Measurements from ENCODE around the gene RPS14.
"Not testable (repeated sequence)": the region's sequence is repeated elsewhere in the genome, so short reads cannot be mapped to it uniquely, and the experiment has no call there.

The RPS14 gene

DNA sequence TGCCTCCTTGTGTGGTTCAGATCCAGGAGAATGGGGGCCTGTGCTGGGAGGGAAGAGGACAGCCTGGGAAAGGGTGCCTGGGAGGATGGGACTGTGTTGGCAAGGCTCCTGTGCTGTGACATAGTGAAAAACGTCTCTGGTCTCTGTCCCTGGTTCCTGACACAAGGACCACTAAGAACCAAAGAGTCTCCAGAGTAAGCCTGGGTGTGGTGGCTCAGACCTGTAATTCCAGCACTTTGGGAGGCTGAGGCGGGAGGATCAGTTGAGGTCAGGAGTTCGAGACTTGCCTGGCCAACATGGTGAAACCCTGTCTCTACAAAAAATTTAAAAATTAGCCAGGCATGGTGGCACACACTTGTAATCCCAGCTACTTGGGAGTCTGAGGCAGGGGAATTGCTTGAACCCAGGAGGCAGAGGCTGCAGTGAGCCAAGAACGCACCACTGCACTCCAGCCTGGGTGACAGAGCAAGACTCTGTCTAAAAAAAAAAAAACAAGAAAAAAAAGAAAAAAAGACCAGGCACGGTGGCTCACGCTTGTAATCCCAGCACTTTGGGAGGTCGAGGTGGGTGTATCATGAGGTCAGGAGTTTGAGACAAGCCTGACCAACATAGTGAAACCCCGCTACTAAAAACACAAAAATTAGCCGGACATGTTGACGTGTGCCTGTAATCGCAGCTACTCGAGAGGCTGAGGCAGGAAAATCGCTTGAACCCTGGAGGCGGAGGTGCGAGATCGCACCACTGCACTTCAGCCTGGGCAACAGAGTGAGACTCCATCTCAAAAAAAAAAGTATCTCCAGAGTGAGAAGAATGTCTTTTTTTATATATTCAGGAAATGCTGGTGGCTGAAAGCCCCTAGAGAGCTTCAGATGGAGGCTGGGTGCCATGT is 35.4 kb downstream of the RPS14 start:
- not testable (repeated sequence) for DNase-seq (ENCODE audit: low read depth in 1 of 2, low spot score in 1 of 2)

DNA sequence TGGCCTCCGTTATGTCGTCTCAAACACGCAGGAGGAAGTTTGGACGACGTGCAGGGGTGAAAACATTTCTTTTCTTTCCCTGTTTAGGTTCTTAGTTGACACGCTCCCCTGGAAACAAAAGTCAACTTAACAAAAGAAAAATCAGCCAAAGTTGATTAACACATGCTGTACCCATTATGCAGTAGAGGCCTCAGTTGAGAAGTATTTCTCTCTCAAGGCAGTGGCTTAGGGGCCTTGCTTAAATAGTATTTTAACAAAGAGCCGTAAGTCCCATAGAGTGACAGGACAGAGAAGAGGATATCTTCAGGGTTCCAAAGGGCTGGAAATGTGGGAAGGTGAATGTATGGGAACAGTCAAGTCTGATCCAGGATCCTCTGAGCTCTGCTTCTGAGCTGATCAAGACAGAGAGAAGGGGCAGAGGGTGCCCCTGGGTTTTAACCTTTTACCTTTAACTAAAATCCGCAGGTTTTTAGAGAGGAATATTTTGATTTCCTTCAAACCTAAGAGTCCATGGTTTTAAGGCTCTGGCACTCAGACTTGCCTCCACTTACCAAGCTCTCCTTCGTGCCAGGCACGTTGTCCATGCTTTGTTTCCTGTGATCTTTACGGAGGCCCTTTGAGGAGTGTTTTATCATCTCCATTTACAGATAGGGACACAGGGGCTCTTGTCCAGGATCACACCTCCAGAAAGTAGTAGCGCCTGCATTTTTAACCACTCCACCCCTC is 36.2 kb downstream of the RPS14 start:
- DNase-seq (ENCODE audit: low read depth in 1 of 2, low spot score in 1 of 2) = no peak

DNA sequence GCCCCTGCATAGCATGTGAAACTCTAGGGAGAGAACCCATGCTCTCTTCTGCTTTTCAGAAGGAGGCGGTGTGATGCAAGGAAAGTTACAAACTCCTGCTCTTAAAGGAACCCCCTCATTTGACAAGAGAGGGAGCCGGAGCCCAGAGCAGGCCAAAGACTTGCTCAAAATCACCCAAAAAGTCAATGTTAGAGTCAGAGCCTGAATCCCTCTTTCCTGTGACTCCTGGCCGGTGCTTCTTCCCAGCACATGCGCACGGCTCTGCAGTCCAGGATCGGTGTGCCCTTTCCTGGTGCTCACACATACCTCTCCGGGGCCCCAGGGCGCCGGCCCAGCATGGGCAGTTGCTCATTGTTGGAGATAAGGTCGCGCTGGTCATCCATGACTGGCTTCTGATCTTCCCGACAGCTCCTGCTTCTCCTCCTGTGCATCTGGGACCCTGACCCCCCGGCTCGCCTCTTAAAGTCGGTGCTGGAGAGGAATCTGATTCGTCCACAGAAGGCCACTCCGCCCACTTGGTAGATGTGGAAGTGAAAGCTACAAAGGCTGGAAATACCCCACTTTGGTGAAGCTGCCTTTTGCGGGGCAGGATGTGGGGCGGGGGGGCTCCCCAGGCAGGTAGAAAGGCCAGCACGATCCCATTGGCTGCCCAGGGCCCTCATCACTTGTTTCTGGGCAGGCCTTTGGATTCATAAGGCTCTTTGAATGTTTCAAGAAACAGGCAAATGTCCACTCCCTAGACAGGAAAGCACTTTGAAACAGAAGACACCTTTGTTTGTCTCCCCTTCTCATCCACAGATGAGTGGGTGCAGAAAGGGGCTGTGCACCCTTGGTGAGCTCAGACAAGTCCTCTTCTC is 37.0 kb downstream of the RPS14 start, which contains the start of gene CD74:
TSS of gene CD74 (minus strand) at position 592 of the 857 bp plus-strand sequence. CDS start at position 431, 161 bp downstream.
- peak; percentile 77 to 84 for DNase-seq (ENCODE audit: low read depth in 1 of 2, low spot score in 1 of 2)

DNA sequence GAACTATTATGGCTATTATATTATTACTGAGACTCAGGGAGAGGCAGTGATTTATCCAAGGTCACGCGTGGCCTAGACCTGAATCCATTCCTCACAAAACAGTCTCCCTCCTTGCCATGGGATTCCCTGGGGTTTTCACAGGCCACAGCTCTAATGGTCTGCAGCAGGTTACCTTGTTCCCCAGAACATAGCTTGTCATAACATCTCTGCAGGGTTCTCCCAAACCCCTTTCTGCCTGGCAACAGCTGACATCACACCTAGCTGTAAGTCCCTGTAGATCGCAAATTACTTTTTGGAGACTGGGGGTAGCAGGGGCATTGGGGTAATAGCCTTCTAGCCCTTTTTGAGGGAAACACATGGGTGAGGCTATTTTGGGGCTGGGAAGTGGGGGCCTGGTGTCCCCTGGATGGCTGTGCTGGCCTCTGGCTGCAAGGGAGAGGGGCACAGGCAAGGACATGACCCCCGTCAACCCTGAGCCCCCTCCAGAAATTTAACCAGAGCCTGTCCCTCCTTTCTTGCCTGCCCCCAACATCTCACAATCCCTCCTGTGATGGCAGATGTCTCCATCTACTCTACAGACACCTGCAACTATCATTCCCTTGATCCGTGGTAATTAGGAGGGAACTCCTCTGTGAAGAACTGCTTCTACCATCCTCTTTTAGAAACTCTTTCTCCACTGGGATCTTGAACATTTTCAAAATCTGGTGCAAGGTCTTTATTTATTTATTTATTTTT is 38.1 kb downstream of the RPS14 start:
- peak; percentile 26 to 30 for DNase-seq (ENCODE audit: low read depth in 1 of 2, low spot score in 1 of 2)

DNA sequence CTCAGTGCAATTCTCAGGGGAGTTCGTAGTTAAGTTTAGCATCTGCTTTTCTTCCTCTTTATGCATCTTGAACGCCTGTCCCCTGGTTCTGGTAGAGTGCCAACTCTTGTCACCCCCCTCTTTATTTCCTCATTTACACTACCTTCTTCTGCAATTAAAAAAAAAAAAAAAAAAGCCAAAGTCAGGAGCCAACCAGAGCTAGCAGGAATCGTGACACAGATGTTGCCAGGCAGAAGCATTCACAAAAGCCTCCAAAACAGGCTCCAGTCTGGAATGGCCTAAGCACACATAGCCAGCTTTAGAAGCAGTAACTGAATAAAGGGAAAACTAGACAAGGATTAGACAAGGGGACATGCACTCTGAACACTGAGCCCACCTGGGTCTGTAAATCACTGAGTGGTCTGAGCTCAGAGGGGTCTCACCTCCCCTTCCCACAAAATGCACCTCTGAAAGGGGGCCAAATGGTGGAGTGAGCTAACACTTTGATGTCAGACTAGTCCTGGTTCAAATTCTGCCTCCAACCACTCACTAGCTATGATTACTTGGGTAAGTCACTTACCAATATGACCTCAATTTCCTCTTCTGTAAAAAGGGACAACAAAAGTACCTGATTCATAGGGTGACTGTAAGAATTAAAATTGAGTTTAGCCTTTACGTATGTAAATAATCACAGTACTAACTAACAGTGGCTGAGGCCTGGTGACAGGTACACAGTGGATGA is 38.9 kb downstream of the RPS14 start:
- no peak for DNase-seq (ENCODE audit: low read depth in 1 of 2, low spot score in 1 of 2)

DNA sequence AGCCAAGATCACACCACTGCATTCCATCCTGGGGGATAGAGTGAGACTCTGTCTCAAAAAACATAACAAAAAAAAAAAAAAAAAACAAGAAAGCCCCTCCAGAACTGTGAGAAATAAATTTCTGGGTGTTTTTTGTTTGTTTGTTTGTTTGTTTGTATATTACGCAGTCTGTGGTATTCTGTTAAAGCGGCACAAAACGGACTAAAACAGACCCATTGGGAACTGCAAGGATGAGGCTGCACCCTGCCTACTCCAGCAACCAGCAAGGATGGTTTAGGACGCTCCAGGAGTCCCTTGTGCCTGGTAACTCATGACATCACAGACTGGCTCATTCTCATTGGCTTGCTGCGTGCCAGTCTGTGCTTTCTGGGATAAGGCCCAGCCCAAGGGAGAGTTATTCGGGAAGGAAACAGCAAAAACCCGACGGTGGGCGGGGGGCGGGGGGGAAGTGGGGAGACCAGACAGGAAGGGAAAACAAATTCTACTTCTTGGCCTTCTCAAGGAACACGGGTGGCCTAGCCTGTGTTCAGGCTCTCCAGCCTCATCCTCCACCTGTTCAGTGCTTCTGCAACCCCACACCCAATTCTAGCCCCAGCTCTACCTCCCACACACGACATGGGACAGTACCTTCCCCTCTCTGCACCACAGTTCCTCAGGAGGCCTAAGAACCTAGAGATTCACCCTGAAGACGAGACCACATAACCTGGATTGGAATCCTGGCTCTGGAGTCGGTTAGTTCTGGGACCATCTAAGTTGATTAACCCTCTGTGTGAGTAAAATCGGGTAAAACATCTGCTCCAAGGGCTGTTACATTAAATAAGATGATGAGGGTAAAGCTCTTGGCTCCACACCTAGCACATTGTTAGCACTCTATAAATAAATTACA is 39.7 kb downstream of the RPS14 start:
- no peak for DNase-seq (ENCODE audit: low read depth in 1 of 2, low spot score in 1 of 2)

DNA sequence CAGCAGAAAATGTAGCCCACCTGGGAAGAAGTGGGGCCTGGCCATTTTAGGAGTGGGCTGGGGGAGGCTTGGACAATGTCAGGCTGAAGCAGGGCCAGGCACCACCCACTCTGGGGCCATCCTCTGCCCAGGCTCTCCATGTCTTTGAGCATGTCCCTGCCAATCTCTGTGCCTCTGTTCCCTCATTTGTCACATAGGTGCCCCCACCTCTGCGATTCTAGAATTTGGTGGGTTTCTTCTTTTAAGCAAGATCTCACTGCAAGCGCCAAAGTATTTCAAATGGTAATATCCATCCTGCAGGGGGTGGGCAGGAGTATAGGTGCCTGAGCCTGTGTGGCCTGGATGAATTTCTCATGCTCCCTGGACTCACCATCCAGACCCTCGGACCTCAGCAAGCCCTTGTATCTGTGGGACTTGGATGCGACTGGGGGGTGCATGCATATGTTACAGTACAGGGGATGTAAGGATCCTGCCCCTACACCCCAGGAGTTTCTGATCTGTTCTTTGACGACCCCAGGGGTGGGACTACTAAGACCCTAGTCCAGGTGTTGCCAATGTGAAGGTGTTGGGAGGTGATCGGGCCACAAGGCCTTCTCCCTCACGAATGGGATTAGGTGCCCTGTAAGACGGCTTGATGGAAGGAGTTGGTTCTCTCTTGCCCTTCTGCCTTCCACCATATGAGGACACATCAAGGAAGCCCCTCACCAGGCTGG is 41.2 kb downstream of the RPS14 start:
- DNase-seq (ENCODE audit: low read depth in 1 of 2, low spot score in 1 of 2) = no peak

DNA sequence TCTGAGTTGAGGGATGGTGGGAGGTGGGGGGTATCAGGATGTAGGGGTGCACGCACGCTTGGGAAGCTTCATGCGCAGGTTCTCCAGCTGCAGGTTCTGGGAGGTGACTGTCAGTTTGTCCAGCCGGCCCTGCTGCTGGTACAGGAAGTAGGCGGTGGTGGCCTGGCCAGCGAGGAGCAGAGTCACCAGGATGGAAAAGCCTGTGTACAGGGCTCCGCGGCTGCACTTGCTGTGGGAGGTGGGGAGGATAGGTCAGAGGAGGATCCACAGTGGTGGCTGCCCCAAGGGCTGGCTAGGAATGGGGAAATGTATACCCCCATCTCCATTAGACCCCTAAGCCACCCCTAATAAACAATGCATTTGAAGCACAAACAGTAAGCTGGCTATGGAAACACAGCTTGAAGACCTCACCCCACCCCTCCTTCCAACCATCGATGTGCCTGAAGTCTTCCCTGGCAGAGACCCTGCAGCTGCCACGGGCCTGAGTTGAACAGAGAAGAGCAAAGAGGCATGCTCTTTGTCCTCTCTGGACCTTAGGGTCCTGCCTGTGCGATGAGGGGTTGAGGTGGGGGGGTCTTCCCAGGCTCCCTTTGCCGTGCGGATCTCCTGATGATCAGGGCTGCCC is 42.3 kb downstream of the RPS14 start:
- no peak for DNase-seq (ENCODE audit: low read depth in 1 of 2, low spot score in 1 of 2)

DNA sequence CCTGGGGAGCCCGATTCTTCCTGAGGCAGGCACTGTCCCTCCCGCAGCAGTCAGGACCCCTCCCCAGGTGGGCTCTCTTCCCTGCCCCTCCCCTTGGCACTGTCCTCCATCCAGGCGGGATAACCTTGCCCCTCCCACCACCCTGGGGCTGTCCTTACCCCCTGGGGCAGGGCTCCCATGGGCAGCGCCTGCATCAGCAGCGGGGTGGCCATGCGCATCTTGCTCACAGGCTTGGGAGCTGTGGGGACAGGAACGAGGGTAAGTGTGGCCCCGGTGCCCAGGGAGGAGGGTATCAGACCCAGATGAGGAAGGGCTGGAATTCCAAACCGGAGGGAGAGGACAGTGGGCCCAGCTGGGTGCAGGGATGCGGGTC is 42.8 kb downstream of the RPS14 start:
- DNase-seq (ENCODE audit: low read depth in 1 of 2, low spot score in 1 of 2) = no peak

DNA sequence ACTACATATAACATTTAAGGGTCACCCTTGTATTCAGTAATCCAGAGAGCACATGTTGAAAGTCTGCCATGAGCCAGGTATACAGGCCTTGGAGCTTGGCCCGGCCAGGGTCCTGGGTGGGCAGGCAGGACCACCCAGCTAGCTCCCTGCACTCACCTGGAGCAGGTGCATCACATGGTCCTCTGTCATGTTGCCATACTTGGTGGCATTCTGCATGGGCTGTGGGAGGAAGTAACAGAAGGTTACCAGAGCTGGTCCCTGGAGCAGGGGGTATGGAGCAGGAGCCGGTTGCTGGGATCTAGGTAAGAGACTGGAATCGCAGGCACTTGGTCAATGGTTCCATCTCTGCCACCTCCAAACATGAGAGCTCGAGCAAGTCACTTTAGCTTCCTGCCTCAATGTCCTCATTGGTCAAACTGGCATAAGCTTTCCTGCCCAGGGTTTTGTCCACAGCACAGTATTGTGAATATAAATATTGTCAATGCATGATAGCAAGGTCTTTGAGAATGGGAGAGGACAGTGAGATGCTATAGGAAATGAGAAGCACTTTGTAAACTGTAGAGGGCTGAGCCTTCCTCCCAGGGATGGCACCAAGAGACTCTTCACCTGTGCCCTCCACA is 43.3 kb downstream of the RPS14 start:
- no peak for DNase-seq (ENCODE audit: low read depth in 1 of 2, low spot score in 1 of 2)

DNA sequence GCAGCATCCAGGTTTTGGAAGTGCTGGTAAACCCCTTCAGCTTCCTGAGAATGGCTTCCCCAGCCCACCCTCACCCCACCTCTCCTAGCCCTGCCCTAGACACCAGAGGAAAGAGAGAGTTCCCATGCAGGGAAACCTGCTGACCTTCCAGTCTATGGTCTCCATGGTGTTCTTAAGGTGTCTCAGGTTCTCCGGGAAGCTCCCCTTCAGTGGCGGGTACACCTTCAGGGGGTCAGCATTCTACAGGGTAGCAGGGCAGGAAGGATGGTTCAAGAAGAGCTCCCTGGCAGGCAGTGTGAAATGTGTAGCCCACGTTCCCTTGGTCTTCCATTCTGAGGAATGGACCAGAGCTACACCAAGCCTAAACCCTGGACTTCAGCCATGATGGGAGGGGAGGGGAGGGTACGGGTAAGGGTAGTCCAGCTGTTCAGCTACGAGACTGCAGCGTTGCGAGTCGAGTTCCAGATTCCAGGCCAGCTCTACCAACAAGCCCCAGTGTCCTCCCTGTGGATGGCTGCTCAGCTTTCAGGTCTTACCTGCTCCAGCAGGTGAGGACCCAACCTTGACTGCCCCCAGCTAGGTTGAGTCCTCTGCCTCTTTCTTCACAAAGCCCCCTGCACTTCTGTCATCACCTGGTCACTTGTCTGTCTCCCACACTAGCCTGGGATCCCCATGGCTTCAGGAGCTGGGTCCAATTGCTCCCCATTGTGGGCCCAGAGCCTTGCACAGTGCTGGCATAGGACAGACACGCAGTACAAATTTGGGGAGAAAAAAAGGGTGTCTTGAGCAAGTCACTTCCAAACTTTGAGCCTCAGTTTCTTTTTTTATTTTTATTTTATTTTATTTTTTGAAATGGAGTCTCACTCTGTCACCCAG is 44.4 kb downstream of the RPS14 start:
- no peak for DNase-seq (ENCODE audit: low read depth in 1 of 2, low spot score in 1 of 2)

DNA sequence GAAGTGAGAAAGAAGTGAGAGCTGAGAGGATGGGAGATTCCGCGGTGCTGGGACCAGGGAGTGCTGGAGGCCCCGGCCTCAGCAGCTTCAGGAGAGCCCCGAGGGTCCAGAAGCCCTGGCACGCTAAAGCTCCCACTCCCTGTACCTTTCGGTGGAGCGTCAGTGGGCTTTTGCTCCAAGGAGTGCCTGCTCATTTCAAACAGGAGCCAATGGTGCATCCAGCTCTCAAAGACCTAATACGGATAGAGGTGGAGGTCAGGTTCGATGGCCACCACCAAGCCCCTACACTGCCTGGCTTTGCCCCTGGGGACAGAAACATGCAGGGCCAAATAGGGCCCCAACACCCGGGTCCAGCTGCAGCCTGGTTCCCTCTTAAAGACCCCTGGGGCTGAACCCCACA is 45.0 kb downstream of the RPS14 start:
- no peak for DNase-seq (ENCODE audit: low read depth in 1 of 2, low spot score in 1 of 2)

DNA sequence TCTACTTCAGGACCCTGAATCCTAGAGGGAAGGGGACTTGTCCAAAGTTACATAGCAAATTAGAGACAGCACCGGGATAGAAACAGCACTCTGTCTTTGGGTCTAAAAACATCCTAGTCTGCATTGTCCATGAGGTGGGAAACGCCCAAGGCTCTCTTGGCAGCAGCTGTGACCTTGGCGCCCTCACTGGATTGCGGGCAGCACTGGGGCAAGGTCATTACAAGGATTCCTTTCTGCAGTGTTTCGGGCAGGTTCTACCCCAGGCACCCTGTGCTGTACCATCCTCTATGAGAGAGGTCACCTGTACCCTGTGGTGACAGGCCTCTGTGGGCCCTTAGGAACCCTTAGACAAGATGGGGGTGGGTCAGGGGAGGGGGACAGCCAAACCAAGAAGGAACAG is 45.4 kb downstream of the RPS14 start:
- no peak for DNase-seq (ENCODE audit: low read depth in 1 of 2, low spot score in 1 of 2)

DNA sequence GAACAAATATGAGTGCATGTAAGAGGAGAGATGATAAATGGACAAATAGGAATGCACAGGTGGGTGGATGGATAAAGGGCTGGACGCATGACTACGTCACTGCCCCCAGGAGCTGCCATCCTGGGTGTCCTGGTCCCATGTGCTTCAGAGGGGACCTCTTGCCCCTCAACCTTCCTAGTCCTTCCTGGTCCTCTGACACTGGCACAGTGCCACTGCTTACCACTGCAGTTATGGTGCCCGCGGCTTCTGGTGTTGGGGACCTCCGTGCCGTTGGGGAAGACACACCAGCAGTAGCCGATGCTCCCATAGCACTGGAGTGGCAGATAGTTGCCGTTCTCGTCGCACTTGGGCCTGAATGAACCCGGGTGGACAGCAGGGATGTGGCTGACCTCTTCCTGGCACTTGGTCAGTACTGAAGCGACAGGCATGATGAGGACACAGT is 46.6 kb downstream of the RPS14 start:
- no peak for DNase-seq (ENCODE audit: low read depth in 1 of 2, low spot score in 1 of 2)

DNA sequence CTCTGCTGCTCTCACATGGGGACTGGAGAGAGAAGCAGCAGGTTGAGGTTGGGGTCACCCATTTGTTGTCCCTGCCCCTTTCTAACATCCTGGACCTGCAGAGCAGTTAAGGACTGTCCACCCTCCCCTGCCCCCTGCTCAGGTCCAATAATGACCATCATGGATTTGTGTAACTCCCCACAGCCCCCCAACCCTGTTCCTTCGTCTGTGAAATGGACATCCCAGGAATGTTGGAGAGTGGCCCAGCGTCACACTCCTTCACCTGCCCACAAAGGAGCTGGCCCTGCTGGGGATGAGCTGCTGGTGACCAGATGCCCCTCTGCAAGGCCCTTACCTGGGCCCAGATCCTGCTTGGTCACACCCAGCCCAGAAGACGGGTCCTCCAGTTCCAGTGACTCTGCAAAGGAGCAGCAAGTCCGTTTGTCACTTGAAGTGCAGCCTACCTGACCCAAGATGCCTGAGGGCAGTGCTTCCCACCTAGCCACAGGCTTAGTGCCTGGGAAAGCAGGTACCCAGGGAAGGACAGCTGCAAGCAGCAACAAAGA is 47.2 kb downstream of the RPS14 start:
- DNase-seq (ENCODE audit: low read depth in 1 of 2, low spot score in 1 of 2) = no peak

Measured in activated T-helper 1 cell treated with anti-CD3 and anti-CD28 coated beads, Interleukin-2, amount 50 U/mL, for 16 hours (primary cell).